GM18499 (cell line): ENCODE data around the gene ABCA4.
"Not testable (repeated sequence)": the region's sequence is repeated elsewhere in the genome, so short reads cannot be mapped to it uniquely, and the experiment has no call there.

Source experiments
- ATAC-seq: cut with Tn5 transposase; IDR thresholded peaks from one replicate; pipeline ENCODE4 v1.9.1; 2021; ENCODE audit warnings: moderate number of reproducible peaks; ENCODE audit not compliant: insufficient read depth, unreplicated experiment

Gene ABCA4

DNA sequence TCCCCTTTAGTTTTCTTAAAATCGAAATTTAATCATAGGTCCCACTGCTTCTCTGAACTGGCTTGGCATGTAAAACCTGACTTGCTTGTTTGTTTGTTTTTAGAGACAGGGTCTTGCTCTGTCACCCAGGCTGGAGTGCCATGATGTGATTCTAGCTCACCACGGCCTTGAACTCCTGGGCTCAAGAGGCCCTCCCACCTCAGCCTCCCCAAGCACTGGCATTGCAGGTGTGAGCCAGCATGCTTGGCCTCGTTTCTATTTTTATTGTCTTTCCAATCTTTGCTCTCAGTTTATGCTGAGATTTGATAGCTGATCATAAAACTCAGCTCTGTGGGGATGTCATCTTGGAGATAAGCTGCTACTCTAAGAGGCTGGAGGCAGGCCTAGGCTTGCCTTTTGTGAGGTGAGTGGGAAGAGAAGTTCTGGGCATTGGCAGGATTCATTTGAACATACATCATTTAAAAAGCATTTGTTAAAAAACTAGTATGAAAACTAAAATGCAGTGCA lies 160.3 kb downstream of the ABCA4 start:
- ATAC-seq = no peak

DNA sequence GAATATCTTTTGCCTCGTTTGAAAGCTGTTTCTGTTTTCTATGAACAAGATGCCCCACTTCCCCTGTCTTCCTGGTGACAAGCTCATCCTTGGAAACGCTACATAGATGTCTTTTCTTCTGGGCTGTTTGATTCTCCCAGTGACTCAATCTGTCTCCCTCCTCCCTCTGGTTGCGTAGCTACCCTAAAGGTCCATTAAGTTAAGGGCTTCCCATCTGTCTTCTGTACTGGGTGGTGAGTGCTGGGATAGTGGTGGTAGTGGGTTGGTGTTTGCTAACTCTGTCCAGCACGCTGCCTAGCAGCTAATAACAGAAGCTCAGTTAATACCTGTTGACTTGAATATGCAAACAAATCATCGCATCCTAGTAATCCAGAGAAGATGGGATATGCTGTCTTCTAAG lies 161.5 kb downstream of the ABCA4 start:
- no peak for ATAC-seq

DNA sequence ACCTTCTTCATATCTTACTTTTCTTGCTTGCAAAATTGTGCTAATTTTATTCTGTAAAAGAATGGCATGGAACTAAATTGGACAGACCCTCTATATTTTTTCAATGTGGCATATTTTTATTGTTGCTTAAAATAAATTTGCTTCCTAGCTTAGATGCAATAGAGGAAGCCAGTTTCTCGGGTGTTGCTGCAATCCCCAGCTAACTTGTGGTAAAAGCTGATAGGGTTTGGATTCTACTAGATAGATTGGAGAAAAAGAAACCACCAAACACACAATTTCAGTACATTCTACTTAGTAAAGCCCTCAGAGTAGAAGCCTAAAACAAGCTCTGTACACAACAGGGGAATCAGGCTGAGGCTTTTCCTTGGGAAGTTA lies 162.2 kb downstream of the ABCA4 start:
- ATAC-seq = no peak

- ATAC-seq = no peak
These were observed 162.8 kb downstream of the ABCA4 start for GRCh38 chr1:93958032-93958725.

DNA sequence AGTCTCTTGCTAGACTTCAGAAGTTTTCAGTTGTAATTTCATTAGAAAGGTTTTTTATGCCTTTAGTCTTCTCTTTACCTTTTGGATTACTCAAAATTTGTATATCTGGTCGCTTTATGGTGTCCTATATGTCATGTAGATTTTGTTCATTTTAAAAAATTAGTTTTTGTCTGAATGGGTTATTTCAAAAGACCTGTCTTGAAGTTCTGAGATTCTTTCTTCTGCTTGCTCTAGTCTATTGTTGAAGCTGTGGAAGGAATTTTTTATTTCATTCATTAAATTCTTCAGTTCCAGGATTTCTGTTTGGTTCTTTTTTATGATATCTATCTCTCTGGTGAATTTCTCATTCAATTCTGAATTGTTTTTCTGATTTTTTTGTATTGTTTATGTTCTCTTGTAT lies 165.2 kb downstream of the ABCA4 start:
- ATAC-seq = no peak

DNA sequence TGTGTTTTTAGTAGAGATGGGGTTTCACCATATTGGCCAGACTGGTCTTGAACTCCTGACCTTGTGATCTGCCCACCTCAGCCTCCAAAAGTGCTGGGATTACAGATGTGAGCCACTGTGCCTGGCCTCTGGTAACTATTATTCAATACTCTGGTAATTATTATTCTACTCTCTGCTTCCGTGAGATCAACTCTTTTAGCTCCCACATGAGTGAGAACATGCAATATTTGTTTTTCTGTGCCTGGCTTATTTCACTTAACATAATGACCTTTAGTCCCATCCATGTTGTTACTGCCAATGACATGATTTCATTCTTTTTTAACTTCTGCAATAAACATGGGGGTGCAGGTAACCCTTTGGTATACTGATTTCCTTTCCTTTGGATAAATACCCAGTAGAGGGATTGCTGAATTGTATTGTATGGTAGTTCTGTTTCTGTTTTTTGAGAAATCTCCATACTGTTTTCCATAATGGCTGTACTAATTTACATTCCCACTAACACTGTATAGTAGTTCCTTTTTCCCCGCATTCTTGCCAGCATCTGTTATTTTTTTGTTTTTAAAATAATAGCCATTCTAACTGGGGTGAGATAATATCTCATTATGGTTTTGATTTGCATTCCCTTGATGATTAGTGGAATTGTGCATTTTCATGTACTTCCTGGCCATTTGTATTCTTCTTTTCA lies 173.8 kb downstream of the ABCA4 start:
- not testable (repeated sequence) for ATAC-seq
